ENCODE measurements around the gene PIK3R1. TPM values are rescaled to one million over a fixed set of nuclear protein-coding genes. Genes with fewer than 3 reads are reported as not detected.

The PIK3R1 gene
- polyA plus RNA-seq, 1 donor from 2014 or later = 29.1 TPM

DNA sequence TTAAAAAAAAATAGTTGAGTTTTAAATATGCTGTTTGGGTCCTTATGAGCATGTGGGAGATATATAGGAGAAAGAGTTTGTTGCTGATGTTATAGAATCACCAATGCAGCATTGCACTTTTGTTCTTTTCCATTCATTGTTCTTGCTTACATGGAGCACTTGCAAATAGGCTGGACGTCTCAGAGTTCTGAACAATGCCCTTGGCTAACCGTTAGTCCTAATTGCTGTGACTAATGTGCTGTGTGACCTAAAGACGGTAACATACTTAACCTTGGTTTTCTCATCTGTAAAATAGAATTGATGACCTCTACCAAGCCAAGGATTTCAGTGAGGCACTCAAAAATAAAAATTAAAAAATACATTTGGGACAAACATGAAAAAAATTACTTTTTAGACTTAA lies 29.8 kb downstream of the PIK3R1 start:
- Mint-ChIP-seq H3K27me3 (no peaks in the 10 kb centered on the region), H3K36me3 (peaks cover 5% of the 10 kb centered on the region), H3K4me3 (no peak overlapping the region), H3K4me1 (peaks cover 27 to 57% (median 55%) of the 10 kb centered on the region in 3 donors), H3K9me3 (no peaks in the 10 kb centered on the region), H3K27ac (no peak overlapping the region)

DNA sequence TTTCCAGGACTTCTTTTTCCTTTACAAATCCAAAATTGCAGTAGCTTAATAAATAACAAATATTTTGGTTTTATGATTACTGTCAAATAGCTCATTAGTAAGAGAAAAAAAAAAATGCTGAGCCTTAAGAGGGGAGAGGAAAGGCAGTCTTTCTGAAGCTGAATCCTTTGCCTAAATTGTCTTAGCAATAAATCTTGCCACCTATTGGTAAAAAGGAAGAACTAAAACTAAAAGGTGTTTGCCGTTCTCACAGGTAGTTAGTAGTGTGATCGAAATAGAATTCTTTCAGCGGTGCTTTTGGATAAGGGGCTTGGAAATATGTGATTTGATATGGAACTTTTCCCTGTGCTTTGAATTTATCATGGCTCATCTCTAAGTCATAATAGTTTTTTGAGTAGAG lies 31.2 kb downstream of the PIK3R1 start:
- Mint-ChIP-seq H3K27ac (no peak overlapping the region), H3K36me3 (peaks cover 5% of the 10 kb centered on the region), H3K4me3 (no peak overlapping the region), H3K4me1 (peaks cover 29 to 56% (median 51%) of the 10 kb centered on the region in 3 donors), H3K9me3 (no peaks in the 10 kb centered on the region), H3K27me3 (no peaks in the 10 kb centered on the region)

DNA sequence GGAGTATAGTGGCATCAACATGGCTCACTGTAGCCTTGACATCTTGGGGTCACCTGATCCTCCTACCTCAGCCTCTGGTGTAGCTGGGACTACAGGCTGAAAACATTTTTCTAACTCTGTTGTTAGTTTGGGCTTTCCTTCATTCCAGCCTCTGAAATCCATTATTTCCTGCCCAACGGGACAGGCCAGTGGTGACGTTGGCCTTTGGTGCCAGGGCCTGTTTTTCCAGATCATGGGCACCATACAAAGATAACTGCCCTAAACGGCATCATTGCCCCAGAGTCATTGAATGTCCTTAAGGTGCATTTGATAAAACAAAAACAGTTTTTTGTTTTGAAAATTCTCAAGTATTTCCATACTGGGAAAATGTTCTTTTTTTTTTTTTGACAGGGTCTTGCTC lies 32.1 kb downstream of the PIK3R1 start:
- Mint-ChIP-seq H3K27me3 (no peaks in the 10 kb centered on the region), H3K36me3 (peaks cover 5% of the 10 kb centered on the region), H3K4me1 (peaks cover 32 to 56% (median 51%) of the 10 kb centered on the region in 3 donors), H3K27ac (peak overlapping the region in 1 of 3 donors; percentile 71), H3K9me3 (no peaks in the 10 kb centered on the region), H3K4me3 (no peak overlapping the region)

DNA sequence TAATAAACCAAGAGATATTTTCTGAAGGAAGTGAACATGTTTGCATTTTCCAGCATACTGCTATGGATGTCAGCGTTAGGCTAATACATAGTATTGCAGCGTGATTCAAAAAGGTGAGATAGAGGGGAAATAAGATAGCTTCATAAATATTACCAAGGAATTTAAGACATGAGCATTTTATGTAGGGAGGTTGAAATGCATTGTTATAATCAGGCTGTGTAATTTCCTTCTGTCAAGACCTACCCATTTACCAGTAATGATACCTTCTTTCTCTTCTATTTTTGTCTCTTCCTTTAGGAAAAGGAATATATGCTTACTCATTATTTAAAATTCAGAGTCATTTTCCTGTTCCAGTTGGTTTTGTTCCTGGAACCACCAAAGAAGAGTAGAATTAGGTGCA lies 33.3 kb downstream of the PIK3R1 start:
- Mint-ChIP-seq H3K4me3 (no peak overlapping the region), H3K4me1 (peaks cover 23 to 48% (median 45%) of the 10 kb centered on the region in 3 donors), H3K36me3 (no peaks in the 10 kb centered on the region), H3K9me3 (no peaks in the 10 kb centered on the region), H3K27ac (peak overlapping the region in 1 of 3 donors; percentile 87), H3K27me3 (no peaks in the 10 kb centered on the region)

DNA sequence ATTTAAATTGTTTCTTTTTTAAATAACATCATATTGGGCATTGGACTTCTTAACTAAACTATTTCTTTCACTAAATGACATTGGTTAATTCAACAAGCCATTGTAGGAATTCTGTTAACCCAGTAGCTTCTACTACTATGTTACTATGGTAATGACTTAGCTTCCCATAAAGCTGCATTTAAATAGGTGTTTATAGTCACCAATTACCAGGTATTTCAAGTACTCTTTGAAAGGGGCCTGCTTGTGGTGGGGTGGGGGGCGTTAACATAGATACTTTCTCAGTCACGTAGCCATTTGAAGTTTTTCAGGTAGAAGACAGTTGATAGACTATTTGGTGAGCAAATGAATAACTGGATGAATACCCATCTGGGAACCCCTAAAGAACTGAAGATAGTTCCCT lies 34.0 kb downstream of the PIK3R1 start:
- Mint-ChIP-seq H3K4me3 (no peak overlapping the region), H3K9me3 (no peaks in the 10 kb centered on the region), H3K27ac (peak overlapping the region in 2 of 3 donors; percentile 20 to 87), H3K4me1 (peaks cover 22 to 47% (median 46%) of the 10 kb centered on the region in 3 donors), H3K36me3 (no peaks in the 10 kb centered on the region), H3K27me3 (no peaks in the 10 kb centered on the region)

DNA sequence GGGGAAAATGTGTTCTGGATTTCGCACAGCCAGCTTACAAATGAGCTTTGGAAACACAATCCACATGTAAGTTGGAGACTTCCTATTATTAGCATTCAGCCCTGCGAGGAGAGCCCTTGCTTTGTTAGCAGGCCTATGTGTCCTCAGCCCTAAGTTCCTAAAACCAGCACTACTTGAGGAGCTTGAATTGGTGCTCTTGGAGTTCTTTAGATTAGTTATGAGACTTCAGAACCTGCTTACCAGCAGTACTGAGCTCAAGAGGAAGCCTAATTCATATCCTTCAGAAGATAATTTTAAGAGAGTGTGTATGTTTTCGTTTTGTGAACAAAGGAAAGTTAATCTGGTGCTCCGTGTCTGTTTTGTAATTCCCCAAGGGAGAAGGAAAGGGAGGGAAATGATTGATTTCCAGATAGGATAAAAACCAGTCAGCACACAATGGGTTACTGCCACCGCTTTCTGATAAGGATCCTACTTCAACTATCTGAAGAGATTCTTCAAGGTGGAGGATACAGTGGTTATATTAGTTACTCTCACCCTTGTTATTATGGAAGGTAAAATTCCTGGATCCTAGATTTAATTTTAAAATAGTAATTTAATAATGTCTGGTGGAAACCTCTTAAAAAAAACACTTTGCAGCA lies 35.2 kb downstream of the PIK3R1 start:
- H3K27me3 Mint-ChIP-seq = no peaks in the 10 kb centered on the region
- H3K27ac Mint-ChIP-seq = peak overlapping the region in 2 of 3 donors; percentile 15 to 60
- H3K9me3 Mint-ChIP-seq = no peaks in the 10 kb centered on the region
- peaks cover 24 to 52% (median 50%) of the 10 kb centered on the region in 3 donors for H3K4me1 Mint-ChIP-seq
- no peaks in the 10 kb centered on the region for H3K36me3 Mint-ChIP-seq
- peak overlapping the region in 1 of 4 donors; percentile 10 for H3K4me3 Mint-ChIP-seq

DNA sequence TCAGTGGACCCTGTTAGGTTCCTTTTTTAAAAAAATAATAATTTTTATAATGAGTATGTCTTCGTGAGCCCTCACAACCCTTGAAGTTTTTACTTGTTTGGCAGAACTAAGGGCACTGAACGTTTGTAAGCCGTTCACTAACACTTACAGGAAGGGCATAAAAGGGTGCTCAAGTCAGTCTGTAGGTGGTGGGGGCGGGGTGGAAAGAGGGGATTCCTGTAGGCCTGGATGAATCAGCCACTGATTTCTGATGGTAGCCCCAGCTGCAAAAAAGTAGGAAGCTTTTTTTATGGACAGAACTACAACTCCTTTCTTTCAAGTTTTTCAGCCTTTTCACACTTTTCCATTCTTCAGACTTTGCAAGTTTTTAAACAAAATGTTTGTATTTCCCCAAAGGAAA lies 35.8 kb downstream of the PIK3R1 start:
- no peak overlapping the region for H3K4me3 Mint-ChIP-seq

DNA sequence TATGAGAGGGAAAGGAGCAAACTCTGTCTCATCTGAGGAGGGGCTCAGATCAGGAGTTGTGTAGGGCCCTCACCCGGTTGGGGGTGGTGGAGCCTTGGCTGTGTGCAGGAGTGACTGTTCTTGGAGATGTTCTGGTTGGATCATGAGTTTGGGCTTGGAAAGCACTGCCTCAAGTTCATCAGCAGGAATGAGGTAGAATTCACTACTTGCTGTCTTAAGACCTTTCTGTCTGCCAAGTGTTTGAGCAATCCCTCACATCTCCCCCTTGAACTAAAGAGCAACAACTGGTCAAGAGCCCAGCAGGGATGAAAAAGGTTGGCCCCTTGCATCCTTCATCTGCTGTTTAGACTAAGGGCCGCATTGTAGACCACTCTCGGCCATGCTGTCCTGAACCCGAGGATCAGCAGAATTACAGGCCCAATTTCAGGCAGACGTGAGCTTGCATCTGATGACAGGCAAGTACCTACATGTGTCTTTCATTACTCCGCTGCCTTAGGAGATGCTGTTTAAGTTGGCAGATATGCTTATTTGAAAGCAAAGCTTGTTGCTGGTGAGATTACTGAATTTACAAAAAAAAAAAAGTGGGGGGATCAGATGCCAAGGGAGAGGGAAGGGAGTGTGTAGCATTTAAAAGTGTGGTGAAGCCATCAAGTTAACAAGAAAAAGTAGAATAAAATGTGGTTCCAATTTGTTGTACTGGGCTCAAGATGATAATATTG lies 36.4 kb downstream of the PIK3R1 start:
- H3K4me1 Mint-ChIP-seq = peaks cover 24 to 52% (median 49%) of the 10 kb centered on the region in 3 donors
- no peaks in the 10 kb centered on the region for H3K36me3 Mint-ChIP-seq
- H3K9me3 Mint-ChIP-seq = no peaks in the 10 kb centered on the region
- peak overlapping the region in 1 of 4 donors; percentile 36 for H3K4me3 Mint-ChIP-seq
- H3K27me3 Mint-ChIP-seq = no peaks in the 10 kb centered on the region
- peak overlapping the region in 2 of 3 donors; percentile 3 to 43 for H3K27ac Mint-ChIP-seq

More for the DNA sequence above, 35.8 kb downstream of the PIK3R1 start:
- no peaks in the 10 kb centered on the region for H3K27me3 Mint-ChIP-seq
- no peaks in the 10 kb centered on the region for H3K9me3 Mint-ChIP-seq
- H3K36me3 Mint-ChIP-seq = no peaks in the 10 kb centered on the region
- peaks cover 24 to 53% (median 49%) of the 10 kb centered on the region in 3 donors for H3K4me1 Mint-ChIP-seq
- peak overlapping the region in 1 of 3 donors; percentile 3 for H3K27ac Mint-ChIP-seq

DNA sequence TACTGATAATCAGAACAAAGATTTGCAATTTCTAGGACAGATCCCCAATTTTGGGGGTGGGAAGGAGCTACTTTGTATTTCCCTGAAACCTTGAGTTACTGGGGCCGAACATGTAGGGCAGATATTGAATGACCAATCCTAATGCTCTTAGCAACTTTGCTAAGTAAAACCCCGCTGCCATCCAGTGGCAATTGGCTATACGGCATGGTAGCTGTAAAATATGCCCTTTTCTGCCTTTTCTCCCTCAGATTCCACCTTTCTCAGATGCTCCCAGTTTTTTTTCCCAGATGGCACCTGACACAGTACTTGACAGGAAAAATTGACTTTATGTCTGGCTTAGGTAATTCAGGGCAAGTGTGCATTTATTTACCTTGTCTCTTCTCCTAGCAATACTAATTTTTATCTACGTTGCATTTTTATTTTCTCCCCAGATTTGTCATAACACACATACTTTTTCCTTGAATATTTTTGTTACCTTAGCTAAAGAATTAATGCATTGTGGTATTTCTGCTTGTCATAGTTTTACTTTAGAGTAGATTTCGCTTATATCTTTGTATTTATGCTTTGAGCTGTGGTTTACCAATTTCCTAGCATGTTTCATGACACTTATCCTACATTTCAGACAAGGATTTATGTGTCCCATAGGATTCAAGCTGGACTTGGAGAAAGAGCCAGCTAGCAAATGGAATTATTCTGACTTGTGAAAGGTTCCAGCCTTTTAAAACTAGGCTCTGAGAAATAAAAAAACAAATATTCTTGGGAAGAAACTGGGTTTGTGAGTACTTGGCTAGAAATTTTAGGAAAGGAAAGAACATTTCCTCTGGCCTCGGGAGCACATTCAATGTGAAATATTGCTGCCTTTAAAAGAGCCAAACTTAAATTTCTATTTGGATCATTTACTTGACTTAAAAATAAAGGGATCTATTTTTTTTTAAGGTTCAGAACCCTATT lies 37.4 kb downstream of the PIK3R1 start:
- Mint-ChIP-seq H3K27me3 (no peaks in the 10 kb centered on the region), H3K27ac (peak overlapping the region in 1 of 3 donors; percentile 43), H3K9me3 (no peaks in the 10 kb centered on the region), H3K4me1 (peaks cover 24 to 56% (median 47%) of the 10 kb centered on the region in 3 donors), H3K36me3 (no peaks in the 10 kb centered on the region), H3K4me3 (no peak overlapping the region)

DNA sequence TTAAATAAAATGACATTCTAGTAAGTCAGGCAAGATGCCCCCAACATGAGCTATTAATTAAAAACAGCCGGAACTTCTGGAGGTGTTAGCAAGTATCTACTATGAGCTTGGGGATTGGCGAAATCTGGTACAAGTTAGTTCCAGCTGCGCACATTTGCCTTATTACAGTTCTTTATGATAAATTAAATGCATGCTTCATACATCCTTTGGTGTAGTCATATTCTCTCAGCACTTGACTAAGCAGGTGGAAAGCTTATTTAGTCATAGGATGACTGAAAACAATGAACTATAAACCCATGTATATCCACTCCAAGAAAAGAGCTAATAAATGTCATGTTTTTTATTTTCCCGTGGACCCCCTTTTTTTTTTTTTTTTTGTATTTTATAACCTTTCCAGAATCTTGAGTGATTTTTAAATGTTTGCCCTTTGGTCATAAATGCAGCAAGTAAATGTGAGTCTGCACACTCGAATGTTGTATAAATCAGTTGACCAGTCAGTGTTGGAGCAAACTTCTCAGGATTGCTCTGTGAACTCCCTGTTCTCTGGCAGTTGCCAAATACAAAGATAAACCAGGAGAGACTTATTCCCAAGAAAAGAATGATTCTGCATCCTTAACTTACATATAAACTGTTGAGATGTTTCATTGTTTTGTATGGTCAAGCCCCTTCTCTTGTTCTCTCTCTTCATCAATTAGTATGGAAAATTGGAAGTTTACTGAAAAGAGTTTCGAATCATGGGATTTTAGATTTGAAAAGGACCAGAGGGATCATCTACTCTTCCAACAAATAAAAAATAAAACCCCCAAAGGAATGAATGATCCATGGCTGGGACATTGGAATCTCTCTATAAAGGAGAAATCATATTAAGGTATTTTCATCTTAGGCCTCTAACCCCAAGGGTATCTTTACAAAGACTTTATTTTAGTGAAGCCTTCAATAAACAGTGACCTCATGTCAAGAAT lies 38.3 kb downstream of the PIK3R1 start:
- no peak overlapping the region for H3K27ac Mint-ChIP-seq
- H3K4me3 Mint-ChIP-seq = peak overlapping the region in 1 of 4 donors; percentile 60
- no peaks in the 10 kb centered on the region for H3K9me3 Mint-ChIP-seq
- H3K36me3 Mint-ChIP-seq = no peaks in the 10 kb centered on the region
- no peaks in the 10 kb centered on the region for H3K27me3 Mint-ChIP-seq
- peaks cover 21 to 57% (median 50%) of the 10 kb centered on the region in 3 donors for H3K4me1 Mint-ChIP-seq

DNA sequence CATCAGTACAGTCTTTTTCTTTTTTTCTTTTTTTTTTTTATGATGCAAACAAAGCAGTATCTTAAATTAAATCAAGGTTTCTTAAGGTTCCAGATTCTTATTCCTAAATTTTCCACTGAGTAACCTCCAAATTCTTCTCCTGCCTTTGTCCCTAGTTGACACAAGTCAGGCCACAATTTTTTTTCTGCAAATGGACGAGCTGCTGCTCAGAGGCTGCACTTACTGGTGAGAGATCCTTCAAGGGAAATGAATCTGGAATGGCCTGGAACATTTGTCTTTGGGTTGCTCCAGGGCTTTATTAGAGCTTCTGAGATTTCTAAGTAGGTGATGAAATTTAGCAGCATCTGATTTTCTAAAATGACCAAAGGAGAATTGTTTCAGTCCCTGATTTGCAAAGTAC lies 39.3 kb downstream of the PIK3R1 start:
- no peak overlapping the region for H3K4me3 Mint-ChIP-seq
- H3K9me3 Mint-ChIP-seq = no peaks in the 10 kb centered on the region

DNA sequence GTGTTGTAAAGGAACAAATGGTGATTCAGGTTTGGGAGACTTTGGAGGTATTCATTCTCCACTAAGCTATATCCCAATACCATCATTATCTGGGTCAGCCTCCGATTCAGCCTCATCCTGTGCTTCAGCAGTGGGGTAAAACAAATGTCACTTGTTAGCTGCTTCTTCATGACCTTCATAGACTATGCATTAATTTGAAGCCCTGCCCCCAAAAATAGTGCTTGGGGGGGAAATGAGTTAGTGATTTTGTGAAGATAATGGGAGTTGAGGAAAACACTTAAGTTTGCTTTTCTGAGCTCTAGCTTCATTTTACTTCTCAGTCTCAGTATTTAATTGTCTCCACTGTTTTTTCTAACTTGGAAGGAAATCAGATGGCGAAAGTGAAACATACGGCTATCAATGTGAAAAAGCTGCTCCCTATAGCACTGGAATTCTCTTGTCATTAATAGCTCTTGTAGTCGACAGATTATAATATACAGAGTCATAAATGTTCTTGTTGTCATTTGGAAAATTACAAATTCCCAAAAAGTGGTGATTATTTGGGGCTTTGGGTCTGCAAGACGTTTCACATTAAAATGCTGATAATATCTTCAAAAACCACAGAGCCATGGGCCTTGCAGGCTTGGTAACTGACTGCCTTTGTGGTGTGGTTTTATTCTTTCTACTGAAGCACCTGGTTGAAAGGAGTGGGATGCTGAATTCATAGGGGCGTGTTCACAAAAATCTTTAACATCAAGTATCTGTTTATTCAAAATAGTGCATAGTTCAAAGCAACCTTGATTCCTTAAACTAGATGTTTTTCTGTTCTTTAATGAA lies 40.0 kb downstream of the PIK3R1 start:
- H3K27me3 Mint-ChIP-seq = no peaks in the 10 kb centered on the region
- H3K4me1 Mint-ChIP-seq = peaks cover 16 to 50% (median 42%) of the 10 kb centered on the region in 3 donors
- no peaks in the 10 kb centered on the region for H3K9me3 Mint-ChIP-seq
- H3K36me3 Mint-ChIP-seq = no peaks in the 10 kb centered on the region
- H3K27ac Mint-ChIP-seq = peak overlapping the region in 1 of 3 donors; percentile 3
- H3K4me3 Mint-ChIP-seq = no peak overlapping the region

More for the DNA sequence above, 39.3 kb downstream of the PIK3R1 start:
- H3K27ac Mint-ChIP-seq = no peak overlapping the region
- H3K27me3 Mint-ChIP-seq = no peaks in the 10 kb centered on the region
- H3K4me1 Mint-ChIP-seq = peaks cover 21 to 52% (median 49%) of the 10 kb centered on the region in 3 donors
- no peaks in the 10 kb centered on the region for H3K36me3 Mint-ChIP-seq

DNA sequence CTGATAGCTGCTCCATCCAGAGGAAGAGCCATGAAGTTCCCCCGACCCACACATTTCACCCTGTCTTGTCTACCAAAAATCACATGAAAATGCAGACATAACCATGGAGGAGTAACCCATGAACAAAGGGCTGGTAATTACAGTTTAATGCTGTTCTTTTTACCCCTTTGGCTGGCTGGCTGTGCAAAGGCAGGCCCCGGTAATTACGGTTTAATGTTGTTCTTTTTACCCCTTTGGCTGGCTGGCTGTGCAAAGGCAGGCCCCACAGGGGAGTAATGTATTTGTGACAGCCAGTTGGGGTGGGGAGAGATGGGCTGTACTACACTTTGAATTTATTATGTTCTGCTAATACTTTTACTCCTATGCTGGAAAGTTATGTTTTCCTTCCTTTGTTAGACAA lies 41.7 kb downstream of the PIK3R1 start:
- Mint-ChIP-seq H3K4me1 (peaks cover 11 to 46% (median 32%) of the 10 kb centered on the region in 3 donors), H3K4me3 (peak overlapping the region in 1 of 4 donors; percentile 53), H3K9me3 (no peaks in the 10 kb centered on the region), H3K27ac (peak overlapping the region in 1 of 3 donors; percentile 54), H3K36me3 (no peaks in the 10 kb centered on the region), H3K27me3 (no peaks in the 10 kb centered on the region)

Measured in IgD-negative memory B cell (primary cell).